ENCODE data around the gene LGMN. TPM values are rescaled to one million over a fixed set of nuclear protein-coding genes. Genes with fewer than 3 reads are reported as not detected.

Gene LGMN
- total and polyA plus RNA-seq, 2 of the 13 experiments (the other 11 are each of a cell fraction or from before 2014, with no cell fraction given), result 28.9 to 76.4 TPM

DNA sequence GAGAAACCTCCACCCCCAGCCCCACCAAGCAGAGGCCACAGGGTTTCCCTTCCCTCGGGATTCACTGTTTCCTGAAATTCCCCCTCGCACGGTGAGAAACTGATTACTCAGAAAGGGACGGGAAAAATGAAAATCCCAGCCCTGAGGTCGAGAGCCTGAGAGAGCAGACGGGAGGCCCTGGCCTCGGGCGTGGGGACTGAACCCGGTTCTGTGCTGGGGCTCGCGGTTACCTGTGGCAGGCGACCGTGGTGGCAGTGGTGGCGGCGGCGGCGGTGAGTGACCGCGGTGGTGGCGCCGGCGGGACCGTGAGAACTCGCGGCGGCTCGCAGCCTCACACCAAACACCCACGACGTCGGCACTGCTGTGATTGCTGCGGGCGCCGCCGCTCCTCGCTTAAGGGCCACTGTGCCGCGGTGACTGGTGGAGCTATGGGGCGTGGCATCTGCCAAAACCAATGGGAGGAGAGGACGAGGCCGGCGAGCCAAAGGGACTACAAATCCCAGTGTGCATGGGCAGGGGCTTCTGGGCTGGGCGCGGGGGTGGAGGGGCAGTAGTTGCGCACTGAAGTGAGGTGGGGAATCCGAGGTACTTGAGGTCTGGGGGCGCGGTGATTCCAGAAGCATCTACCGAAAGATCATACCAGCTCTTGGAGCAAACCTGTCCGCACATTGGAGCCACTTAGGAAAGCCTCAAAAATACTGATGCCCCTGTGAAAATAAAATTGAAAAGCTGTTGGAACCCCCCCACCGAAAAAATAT is at the start of gene LGMN (continued):
- TF ChIP-seq, protein P1, sequence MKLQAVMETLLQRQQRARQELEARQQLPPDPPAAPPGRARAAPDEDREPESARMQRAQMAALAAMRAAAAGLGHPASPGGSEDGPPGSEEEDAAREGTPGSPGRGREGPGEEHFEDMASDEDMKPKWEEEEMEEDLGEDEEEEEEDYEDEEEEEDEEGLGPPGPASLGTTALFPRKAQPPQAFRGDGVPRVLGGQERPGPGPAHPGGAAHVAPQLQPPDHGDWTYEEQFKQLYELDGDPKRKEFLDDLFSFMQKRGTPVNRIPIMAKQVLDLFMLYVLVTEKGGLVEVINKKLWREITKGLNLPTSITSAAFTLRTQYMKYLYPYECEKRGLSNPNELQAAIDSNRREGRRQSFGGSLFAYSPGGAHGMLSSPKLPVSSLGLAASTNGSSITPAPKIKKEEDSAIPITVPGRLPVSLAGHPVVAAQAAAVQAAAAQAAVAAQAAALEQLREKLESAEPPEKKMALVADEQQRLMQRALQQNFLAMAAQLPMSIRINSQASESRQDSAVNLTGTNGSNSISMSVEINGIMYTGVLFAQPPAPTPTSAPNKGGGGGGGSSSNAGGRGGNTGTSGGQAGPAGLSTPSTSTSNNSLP (IDR thresholded peaks at IDR 0.05; ENCODE audit: low read depth, low read length), result no peak
- peak; percentile 74; the same call in 1 of the 2 replicates for TF ChIP-seq ZNF580 (CRISPR knock-in tag; IDR thresholded peaks at IDR 0.05; ENCODE audit: borderline replicate concordance, low read depth)
- TF ChIP-seq PLRG1 (conservative IDR thresholded peaks at IDR 0.05), result no peak
- TF ChIP-seq ZFP91 (CRISPR knock-in tag; IDR thresholded peaks at IDR 0.05; ENCODE audit: borderline replicate concordance), result peak; percentile 89

- no peaks in the 10 kb centered on the region for H4K20me1 ChIP-seq (ENCODE audit: insufficient read depth, low read length)
- H3K36me3 ChIP-seq (replicated peaks in 1 of 2; ENCODE audit: control insufficient read depth in 1 of 2, insufficient read depth in 2 of 2, low read length in 2 of 2), result no peaks in the 10 kb centered on the region
- ChIA-PET CTCF (ENCODE audit: low intra/inter-chr PET ratio, low total read pairs) (no interaction called here), POLR2A (interaction anchor here (1.1 kb wide), 1 partner anchor 755 kb away, joined by 3 read pairs; the partner anchor contains the start of gene TRIP11)
- DNase-seq (ENCODE audit: low spot score) (no peak), ATAC-seq (no peak), FAIRE-seq (no peak)
- H3K27ac ChIP-seq (ENCODE audit: extremely low read length, insufficient read depth, low read length), result peak overlapping the region; percentile 87
- peak overlapping the region; percentile 99 for H3K9ac ChIP-seq (ENCODE audit: insufficient read depth, low read depth, low read length)
- H3K4me2 ChIP-seq (ENCODE audit: low read depth, low read length), result peak overlapping the region; percentile 73
- BruUV-seq (replicated peaks), result no TSS peak
- peaks cover 36% of the 10 kb centered on the region for H3K79me2 ChIP-seq (ENCODE audit: insufficient read depth, low read length)
- H3K4me1 ChIP-seq (ENCODE audit: insufficient read depth, low read length), result peaks cover 65% of the 10 kb centered on the region
- intact Hi-C loops (cut with micrococcal nuclease; ENCODE audit: unreplicated experiment) (no loop called here), in situ Hi-C loops (cut with HindIII; ENCODE audit: extremely low pct_ligation_motif_present, low pct_unique_long_range_greater_than_20kb) (no loop called here)
- WGBS (ENCODE audit: low lambda C conversion rate), result 12% methylated on average over 6 of the region's 6 CpGs
- H3K4me3 ChIP-seq (replicated peaks in 1 of 3; ENCODE audit: insufficient read depth in 1 of 3, low read depth in 2 of 3, low read length in 3 of 3), result peak overlapping the region; percentile 75 to 91 (median 81)
- H3K27me3 ChIP-seq (ENCODE audit: control insufficient read depth in 1 of 2, insufficient read depth in 2 of 2, low read length in 2 of 2), result no peaks in the 10 kb centered on the region; a peak in 1 of 5 replicates
- H2AFZ ChIP-seq (ENCODE audit: low read length), result no peak overlapping the region
- H3K9me3 ChIP-seq (ENCODE audit: low read length), result 0 out of 2 replicates have a peak, but pooled peaks cover 2% of the 10 kb centered on the region
- TF ChIP-seq ZMYM3 (CRISPR knock-in tag; IDR thresholded peaks at IDR 0.05), result 0 out of 2 replicates have a peak, but pooled peaks have one; percentile 29
- no peak for TF ChIP-seq STAT5B (CRISPR knock-in tag; IDR thresholded peaks at IDR 0.05)
- TF ChIP-seq, protein P2, sequence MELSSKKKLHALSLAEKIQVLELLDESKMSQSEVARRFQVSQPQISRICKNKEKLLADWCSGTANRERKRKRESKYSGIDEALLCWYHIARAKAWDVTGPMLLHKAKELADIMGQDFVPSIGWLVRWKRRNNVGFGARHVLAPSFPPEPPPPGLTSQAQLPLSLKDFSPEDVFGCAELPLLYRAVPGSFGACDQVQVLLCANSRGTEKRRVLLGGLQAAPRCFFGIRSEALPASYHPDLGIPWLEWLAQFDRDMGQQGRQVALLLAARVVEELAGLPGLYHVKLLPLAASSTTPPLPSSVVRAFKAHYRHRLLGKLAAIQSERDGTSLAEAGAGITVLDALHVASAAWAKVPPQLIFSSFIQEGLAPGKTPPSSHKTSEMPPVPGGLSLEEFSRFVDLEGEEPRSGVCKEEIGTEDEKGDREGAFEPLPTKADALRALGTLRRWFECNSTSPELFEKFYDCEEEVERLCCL (CRISPR knock-in tag; IDR thresholded peaks at IDR 0.05; ENCODE audit: borderline replicate concordance), result peak; percentile 53; the same call in 1 of the 2 replicates
- no peak for TF ChIP-seq STAG1 (CRISPR knock-in tag; IDR thresholded peaks at IDR 0.05)
- TF ChIP-seq ZNF180 (CRISPR knock-in tag; IDR thresholded peaks at IDR 0.05; ENCODE audit: borderline replicate concordance, low read depth), result no peak
- no peak for TF ChIP-seq MYPOP (CRISPR knock-in tag; IDR thresholded peaks at IDR 0.05)
- no peak for TF ChIP-seq ZSCAN30 (CRISPR knock-in tag; IDR thresholded peaks at IDR 0.05)
- no peak for TF ChIP-seq HNRNPH1 (optimal IDR thresholded peaks at IDR 0.05; ENCODE audit: low read depth, low read length)
- TF ChIP-seq TFE3 (CRISPR knock-in tag; IDR thresholded peaks at IDR 0.05), result no peak
Measured at GRCh38 chr14:92794961-92795360, 46.5 kb upstream of the LGMN start.
